Measurements from ENCODE around the gene IL16. TPM values are rescaled to one million over a fixed set of nuclear protein-coding genes. Genes with fewer than 3 reads are reported as not detected.

The IL16 gene
- polyA plus RNA-seq, 1 donor from 2014 or later, result not detected

DNA sequence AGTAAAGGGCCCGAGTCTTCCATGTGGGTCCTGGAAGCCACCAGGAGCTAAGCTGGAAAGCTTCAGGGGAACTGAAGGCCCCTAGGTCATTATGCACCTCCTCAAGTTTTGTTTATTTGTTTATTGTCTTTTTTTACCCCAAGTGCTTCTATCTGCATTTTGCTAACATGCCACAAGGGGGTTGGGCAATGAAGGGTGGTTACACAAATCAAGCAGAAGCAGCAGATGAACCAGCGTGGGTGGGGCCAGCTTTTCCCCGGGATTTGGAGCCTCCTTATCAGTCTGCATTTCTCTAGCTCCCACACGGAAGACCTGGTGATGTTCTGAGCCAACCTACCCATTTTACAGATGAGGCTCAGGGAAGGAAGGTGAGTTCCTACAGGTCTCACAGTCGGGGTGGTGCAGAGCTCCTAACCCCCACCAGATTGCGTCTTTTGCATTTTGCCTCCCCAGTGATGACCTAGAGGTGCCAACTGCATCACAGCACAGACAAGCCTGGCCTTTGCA, 160.6 kb downstream of the IL16 start:
- no peak for TF ChIP-seq EZH2 (IDR thresholded peaks at IDR 0.05; ENCODE audit: borderline replicate concordance, insufficient read depth, low read length, poor library complexity, severe bottlenecking)
- no peak for TF ChIP-seq EP300 (conservative IDR thresholded peaks at IDR 0.05; ENCODE audit: poor library complexity, severe bottlenecking)
- TF ChIP-seq MXI1 (conservative IDR thresholded peaks at IDR 0.05; ENCODE audit: poor library complexity, severe bottlenecking), result no peak
- TF ChIP-seq, protein P1, sequence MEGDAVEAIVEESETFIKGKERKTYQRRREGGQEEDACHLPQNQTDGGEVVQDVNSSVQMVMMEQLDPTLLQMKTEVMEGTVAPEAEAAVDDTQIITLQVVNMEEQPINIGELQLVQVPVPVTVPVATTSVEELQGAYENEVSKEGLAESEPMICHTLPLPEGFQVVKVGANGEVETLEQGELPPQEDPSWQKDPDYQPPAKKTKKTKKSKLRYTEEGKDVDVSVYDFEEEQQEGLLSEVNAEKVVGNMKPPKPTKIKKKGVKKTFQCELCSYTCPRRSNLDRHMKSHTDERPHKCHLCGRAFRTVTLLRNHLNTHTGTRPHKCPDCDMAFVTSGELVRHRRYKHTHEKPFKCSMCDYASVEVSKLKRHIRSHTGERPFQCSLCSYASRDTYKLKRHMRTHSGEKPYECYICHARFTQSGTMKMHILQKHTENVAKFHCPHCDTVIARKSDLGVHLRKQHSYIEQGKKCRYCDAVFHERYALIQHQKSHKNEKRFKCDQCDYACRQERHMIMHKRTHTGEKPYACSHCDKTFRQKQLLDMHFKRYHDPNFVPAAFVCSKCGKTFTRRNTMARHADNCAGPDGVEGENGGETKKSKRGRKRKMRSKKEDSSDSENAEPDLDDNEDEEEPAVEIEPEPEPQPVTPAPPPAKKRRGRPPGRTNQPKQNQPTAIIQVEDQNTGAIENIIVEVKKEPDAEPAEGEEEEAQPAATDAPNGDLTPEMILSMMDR (IDR thresholded peaks at IDR 0.05; ENCODE audit: poor library complexity, severe bottlenecking), result no peak
- no peak for TF ChIP-seq TAF1 (IDR thresholded peaks at IDR 0.05; ENCODE audit: low read depth)
- TF ChIP-seq RAD21 (conservative IDR thresholded peaks at IDR 0.05), result no peak
- TF ChIP-seq SMC3 (conservative IDR thresholded peaks at IDR 0.05; ENCODE audit: poor library complexity), result no peak
- no peak for TF ChIP-seq POLR2AphosphoS5 (IDR thresholded peaks at IDR 0.05)
- TF ChIP-seq, protein P2, sequence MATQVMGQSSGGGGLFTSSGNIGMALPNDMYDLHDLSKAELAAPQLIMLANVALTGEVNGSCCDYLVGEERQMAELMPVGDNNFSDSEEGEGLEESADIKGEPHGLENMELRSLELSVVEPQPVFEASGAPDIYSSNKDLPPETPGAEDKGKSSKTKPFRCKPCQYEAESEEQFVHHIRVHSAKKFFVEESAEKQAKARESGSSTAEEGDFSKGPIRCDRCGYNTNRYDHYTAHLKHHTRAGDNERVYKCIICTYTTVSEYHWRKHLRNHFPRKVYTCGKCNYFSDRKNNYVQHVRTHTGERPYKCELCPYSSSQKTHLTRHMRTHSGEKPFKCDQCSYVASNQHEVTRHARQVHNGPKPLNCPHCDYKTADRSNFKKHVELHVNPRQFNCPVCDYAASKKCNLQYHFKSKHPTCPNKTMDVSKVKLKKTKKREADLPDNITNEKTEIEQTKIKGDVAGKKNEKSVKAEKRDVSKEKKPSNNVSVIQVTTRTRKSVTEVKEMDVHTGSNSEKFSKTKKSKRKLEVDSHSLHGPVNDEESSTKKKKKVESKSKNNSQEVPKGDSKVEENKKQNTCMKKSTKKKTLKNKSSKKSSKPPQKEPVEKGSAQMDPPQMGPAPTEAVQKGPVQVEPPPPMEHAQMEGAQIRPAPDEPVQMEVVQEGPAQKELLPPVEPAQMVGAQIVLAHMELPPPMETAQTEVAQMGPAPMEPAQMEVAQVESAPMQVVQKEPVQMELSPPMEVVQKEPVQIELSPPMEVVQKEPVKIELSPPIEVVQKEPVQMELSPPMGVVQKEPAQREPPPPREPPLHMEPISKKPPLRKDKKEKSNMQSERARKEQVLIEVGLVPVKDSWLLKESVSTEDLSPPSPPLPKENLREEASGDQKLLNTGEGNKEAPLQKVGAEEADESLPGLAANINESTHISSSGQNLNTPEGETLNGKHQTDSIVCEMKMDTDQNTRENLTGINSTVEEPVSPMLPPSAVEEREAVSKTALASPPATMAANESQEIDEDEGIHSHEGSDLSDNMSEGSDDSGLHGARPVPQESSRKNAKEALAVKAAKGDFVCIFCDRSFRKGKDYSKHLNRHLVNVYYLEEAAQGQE (IDR thresholded peaks at IDR 0.05; ENCODE audit: borderline replicate concordance), result no peak
- H3K4me3 ChIP-seq (ENCODE audit: low read length), result no peak overlapping the region
- no peaks in the 10 kb centered on the region for H3K9me2 ChIP-seq (ENCODE audit: insufficient read depth, low read length)

DNA sequence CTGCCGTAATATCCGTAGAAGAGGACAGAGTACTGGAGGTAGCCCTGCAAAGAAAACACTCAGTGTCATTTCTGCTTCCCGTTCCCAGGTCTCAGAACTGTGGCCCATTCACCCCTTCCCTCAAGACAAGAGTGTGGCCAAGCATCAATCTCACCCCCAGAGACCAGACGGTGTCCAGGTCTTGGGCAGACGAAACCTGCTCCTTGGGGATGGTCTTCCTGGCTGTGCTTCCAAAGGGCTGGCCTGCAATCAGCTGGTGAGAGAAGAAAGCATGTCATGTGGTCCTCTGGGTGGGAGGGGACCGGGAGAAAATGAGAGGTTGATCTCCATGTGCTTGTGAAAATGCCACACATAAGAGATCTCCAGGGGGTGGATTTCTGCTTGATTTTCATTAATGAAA, 161.6 kb downstream of the IL16 start:
- H3K9me3 ChIP-seq (ENCODE audit: low read length), result no peaks in the 10 kb centered on the region
- H3K4me2 ChIP-seq (ENCODE audit: low read length), result no peak overlapping the region
- H3K4me3 ChIP-seq (ENCODE audit: low read length), result no peak overlapping the region
- H3K79me2 ChIP-seq (replicated peaks; ENCODE audit: insufficient read depth, low read length), result no peaks in the 10 kb centered on the region
- H4K20me1 ChIP-seq (ENCODE audit: insufficient read depth), result no peaks in the 10 kb centered on the region
- H3K36me3 ChIP-seq (ENCODE audit: insufficient read depth, low read length), result no peaks in the 10 kb centered on the region
- H3K9ac ChIP-seq (ENCODE audit: low read length), result no peak overlapping the region
- TF ChIP-seq, protein P2 (IDR thresholded peaks at IDR 0.05; ENCODE audit: borderline replicate concordance), result no peak
- TF ChIP-seq RAD21 (conservative IDR thresholded peaks at IDR 0.05) (no peak), MXI1 (conservative IDR thresholded peaks at IDR 0.05; ENCODE audit: poor library complexity, severe bottlenecking) (no peak), SMC3 (conservative IDR thresholded peaks at IDR 0.05; ENCODE audit: poor library complexity) (no peak), EZH2 (IDR thresholded peaks at IDR 0.05; ENCODE audit: borderline replicate concordance, insufficient read depth, low read length, poor library complexity, severe bottlenecking) (no peak), EP300 (conservative IDR thresholded peaks at IDR 0.05; ENCODE audit: poor library complexity, severe bottlenecking) (no peak), TAF1 (IDR thresholded peaks at IDR 0.05; ENCODE audit: low read depth) (no peak), POLR2AphosphoS5 (IDR thresholded peaks at IDR 0.05) (no peak)
- TF ChIP-seq, protein P1 (IDR thresholded peaks at IDR 0.05; ENCODE audit: poor library complexity, severe bottlenecking), result no peak
- H2AFZ ChIP-seq (ENCODE audit: low read depth, low read length), result no peak overlapping the region
- no peaks in the 10 kb centered on the region for H3K9me2 ChIP-seq (ENCODE audit: insufficient read depth, low read length)
- no peaks in the 10 kb centered on the region for H3K27me3 ChIP-seq (ENCODE audit: insufficient read depth, low read depth, low read length)
- no peak overlapping the region for H3K27ac ChIP-seq (ENCODE audit: low read length)
- no peaks in the 10 kb centered on the region for H3F3A ChIP-seq (ENCODE audit: insufficient read depth, low read length, poor library complexity, severe bottlenecking)

More for the DNA sequence above, 160.6 kb downstream of the IL16 start:
- H3K27ac ChIP-seq (ENCODE audit: low read length), result no peak overlapping the region
- H3K4me2 ChIP-seq (ENCODE audit: low read length), result no peak overlapping the region
- H3K79me2 ChIP-seq (replicated peaks; ENCODE audit: insufficient read depth, low read length), result no peaks in the 10 kb centered on the region
- H4K20me1 ChIP-seq (ENCODE audit: insufficient read depth), result no peaks in the 10 kb centered on the region
- H3K9ac ChIP-seq (ENCODE audit: low read length), result no peak overlapping the region
- H2AFZ ChIP-seq (ENCODE audit: low read depth, low read length), result no peak overlapping the region
- H3K36me3 ChIP-seq (ENCODE audit: insufficient read depth, low read length), result no peaks in the 10 kb centered on the region
- H3K9me3 ChIP-seq (ENCODE audit: low read length), result no peaks in the 10 kb centered on the region
- no peaks in the 10 kb centered on the region for H3F3A ChIP-seq (ENCODE audit: insufficient read depth, low read length, poor library complexity, severe bottlenecking)
- H3K27me3 ChIP-seq (ENCODE audit: insufficient read depth, low read depth, low read length), result no peaks in the 10 kb centered on the region

All from neural cell (in vitro differentiated cells).